ENCODE results near the gene SMYD3.

Gene SMYD3

GRCh38 chr1:246258250-246258649 lies 248.8 kb downstream of the SMYD3 start:
- Histone ChIP-seq H3K36me3 (ENCODE audit: control insufficient read depth in 5 of 5, insufficient read depth in 5 of 5, low read length in 5 of 5) (no peaks in the 10 kb centered on the region), H3K27me3 (ENCODE audit: control insufficient read depth in 5 of 5, insufficient read depth in 4 of 5, low read length in 5 of 5) (no peaks in the 10 kb centered on the region)

GRCh38 chr1:246255773-246256172 lies 251.3 kb downstream of the SMYD3 start:
- no peaks in the 10 kb centered on the region for H3K27me3 ChIP-seq (ENCODE audit: control insufficient read depth in 5 of 5, insufficient read depth in 4 of 5, low read length in 5 of 5)
- peaks cover 0 to 7% (median 3%) of the 10 kb centered on the region in 5 donors for H3K9me3 ChIP-seq (ENCODE audit: control insufficient read depth in 5 of 5, low read length in 5 of 5)
- H3K4me1 ChIP-seq (ENCODE audit: control insufficient read depth in 5 of 5, insufficient read depth in 5 of 5, low read length in 5 of 5) = no peaks in the 10 kb centered on the region
- no peak overlapping the region for H3K27ac ChIP-seq (ENCODE audit: low read depth, low read length)
- H3K4me3 ChIP-seq (ENCODE audit: low read depth in 1 of 5, low read length in 5 of 5) = no peak overlapping the region
- no peaks in the 10 kb centered on the region for H3K36me3 ChIP-seq (ENCODE audit: control insufficient read depth in 5 of 5, insufficient read depth in 5 of 5, low read length in 5 of 5)
- no peak overlapping the region for H3K9ac ChIP-seq (ENCODE audit: low read length in 5 of 5)

More at GRCh38 chr1:246258250-246258649, 248.8 kb downstream of the SMYD3 start:
- no peaks in the 10 kb centered on the region for H3K4me1 ChIP-seq (ENCODE audit: control insufficient read depth in 5 of 5, insufficient read depth in 5 of 5, low read length in 5 of 5)
- no peak overlapping the region for H3K4me3 ChIP-seq (ENCODE audit: low read depth in 1 of 5, low read length in 5 of 5)
- no peak overlapping the region for H3K27ac ChIP-seq (ENCODE audit: low read depth, low read length)
- no peak overlapping the region for H3K9ac ChIP-seq (ENCODE audit: low read length in 5 of 5)
- H3K9me3 ChIP-seq (ENCODE audit: control insufficient read depth in 5 of 5, low read length in 5 of 5) = peaks cover 0 to 7% (median 3%) of the 10 kb centered on the region in 5 donors

GRCh38 chr1:246254854-246255253 lies 252.2 kb downstream of the SMYD3 start:
- Histone ChIP-seq H3K27ac (ENCODE audit: low read depth, low read length) (no peak overlapping the region), H3K9me3 (ENCODE audit: control insufficient read depth in 5 of 5, low read length in 5 of 5) (peaks cover 0 to 7% (median 2%) of the 10 kb centered on the region in 5 donors), H3K4me3 (ENCODE audit: low read depth in 1 of 5, low read length in 5 of 5) (no peak overlapping the region), H3K27me3 (ENCODE audit: control insufficient read depth in 5 of 5, insufficient read depth in 4 of 5, low read length in 5 of 5) (no peaks in the 10 kb centered on the region), H3K36me3 (ENCODE audit: control insufficient read depth in 5 of 5, insufficient read depth in 5 of 5, low read length in 5 of 5) (no peaks in the 10 kb centered on the region), H3K4me1 (ENCODE audit: control insufficient read depth in 5 of 5, insufficient read depth in 5 of 5, low read length in 5 of 5) (no peaks in the 10 kb centered on the region), H3K9ac (ENCODE audit: low read length in 5 of 5) (no peak overlapping the region)

GRCh38 chr1:246246430-246246829 lies 260.6 kb downstream of the SMYD3 start:
- no peak overlapping the region for H3K4me3 ChIP-seq (ENCODE audit: low read depth in 1 of 5, low read length in 5 of 5)
- no peaks in the 10 kb centered on the region for H3K4me1 ChIP-seq (ENCODE audit: control insufficient read depth in 5 of 5, insufficient read depth in 5 of 5, low read length in 5 of 5)
- H3K36me3 ChIP-seq (ENCODE audit: control insufficient read depth in 5 of 5, insufficient read depth in 5 of 5, low read length in 5 of 5) = no peaks in the 10 kb centered on the region
- H3K27me3 ChIP-seq (ENCODE audit: control insufficient read depth in 5 of 5, insufficient read depth in 4 of 5, low read length in 5 of 5) = no peaks in the 10 kb centered on the region
- no peaks in the 10 kb centered on the region for H3K9me3 ChIP-seq (ENCODE audit: control insufficient read depth in 5 of 5, low read length in 5 of 5)
- H3K27ac ChIP-seq (ENCODE audit: low read depth, low read length) = no peak overlapping the region
- H3K9ac ChIP-seq (ENCODE audit: low read length in 5 of 5) = no peak overlapping the region

- H3K9ac ChIP-seq (ENCODE audit: low read length in 5 of 5) = no peak overlapping the region
Observed at GRCh38 chr1:246245541-246245940, 261.5 kb downstream of the SMYD3 start.

GRCh38 chr1:246232126-246232525 lies 275.0 kb downstream of the SMYD3 start:
- H3K4me3 ChIP-seq (ENCODE audit: low read depth in 1 of 5, low read length in 5 of 5) = no peak overlapping the region
- H3K36me3 ChIP-seq (ENCODE audit: control insufficient read depth in 5 of 5, insufficient read depth in 5 of 5, low read length in 5 of 5) = no peaks in the 10 kb centered on the region
- no peaks in the 10 kb centered on the region for H3K27me3 ChIP-seq (ENCODE audit: control insufficient read depth in 5 of 5, insufficient read depth in 4 of 5, low read length in 5 of 5)
- no peaks in the 10 kb centered on the region for H3K4me1 ChIP-seq (ENCODE audit: control insufficient read depth in 5 of 5, insufficient read depth in 5 of 5, low read length in 5 of 5)
- no peak overlapping the region for H3K9ac ChIP-seq (ENCODE audit: low read length in 5 of 5)
- no peak overlapping the region for H3K27ac ChIP-seq (ENCODE audit: low read depth, low read length)
- peaks cover 0 to 3% (median 0%) of the 10 kb centered on the region in 5 donors for H3K9me3 ChIP-seq (ENCODE audit: control insufficient read depth in 5 of 5, low read length in 5 of 5)

More at GRCh38 chr1:246245541-246245940, 261.5 kb downstream of the SMYD3 start:
- no peaks in the 10 kb centered on the region for H3K27me3 ChIP-seq (ENCODE audit: control insufficient read depth in 5 of 5, insufficient read depth in 4 of 5, low read length in 5 of 5)
- H3K4me1 ChIP-seq (ENCODE audit: control insufficient read depth in 5 of 5, insufficient read depth in 5 of 5, low read length in 5 of 5) = no peaks in the 10 kb centered on the region
- H3K36me3 ChIP-seq (ENCODE audit: control insufficient read depth in 5 of 5, insufficient read depth in 5 of 5, low read length in 5 of 5) = no peaks in the 10 kb centered on the region
- no peak overlapping the region for H3K27ac ChIP-seq (ENCODE audit: low read depth, low read length)
- no peaks in the 10 kb centered on the region for H3K9me3 ChIP-seq (ENCODE audit: control insufficient read depth in 5 of 5, low read length in 5 of 5)
- no peak overlapping the region for H3K4me3 ChIP-seq (ENCODE audit: low read depth in 1 of 5, low read length in 5 of 5)

GRCh38 chr1:246226041-246226440 lies 281.0 kb downstream of the SMYD3 start:
- no peaks in the 10 kb centered on the region for H3K9me3 ChIP-seq (ENCODE audit: control insufficient read depth in 5 of 5, low read length in 5 of 5)
- no peaks in the 10 kb centered on the region for H3K27me3 ChIP-seq (ENCODE audit: control insufficient read depth in 5 of 5, insufficient read depth in 4 of 5, low read length in 5 of 5)
- H3K9ac ChIP-seq (ENCODE audit: low read length in 5 of 5) = no peak overlapping the region
- H3K36me3 ChIP-seq (ENCODE audit: control insufficient read depth in 5 of 5, insufficient read depth in 5 of 5, low read length in 5 of 5) = no peaks in the 10 kb centered on the region
- H3K4me1 ChIP-seq (ENCODE audit: control insufficient read depth in 5 of 5, insufficient read depth in 5 of 5, low read length in 5 of 5) = no peaks in the 10 kb centered on the region
- H3K27ac ChIP-seq (ENCODE audit: low read depth, low read length) = no peak overlapping the region
- H3K4me3 ChIP-seq (ENCODE audit: low read depth in 1 of 5, low read length in 5 of 5) = no peak overlapping the region

- H3K36me3 ChIP-seq (ENCODE audit: control insufficient read depth in 5 of 5, insufficient read depth in 5 of 5, low read length in 5 of 5) = no peaks in the 10 kb centered on the region
- H3K4me3 ChIP-seq (ENCODE audit: low read depth in 1 of 5, low read length in 5 of 5) = no peak overlapping the region
- H3K4me1 ChIP-seq (ENCODE audit: control insufficient read depth in 5 of 5, insufficient read depth in 5 of 5, low read length in 5 of 5) = no peaks in the 10 kb centered on the region
- H3K9me3 ChIP-seq (ENCODE audit: control insufficient read depth in 5 of 5, low read length in 5 of 5) = peaks cover 0 to 2% (median 0%) of the 10 kb centered on the region in 5 donors
- H3K9ac ChIP-seq (ENCODE audit: low read length in 5 of 5) = no peak overlapping the region
- H3K27me3 ChIP-seq (ENCODE audit: control insufficient read depth in 5 of 5, insufficient read depth in 4 of 5, low read length in 5 of 5) = no peaks in the 10 kb centered on the region
- H3K27ac ChIP-seq (ENCODE audit: low read depth, low read length) = no peak overlapping the region
Observed at GRCh38 chr1:246221485-246222255, 285.4 kb downstream of the SMYD3 start.

GRCh38 chr1:246220495-246221065 lies 286.5 kb downstream of the SMYD3 start:
- H3K4me3 ChIP-seq (ENCODE audit: low read depth in 1 of 5, low read length in 5 of 5) = no peak overlapping the region
- peaks cover 0 to 2% (median 0%) of the 10 kb centered on the region in 5 donors for H3K9me3 ChIP-seq (ENCODE audit: control insufficient read depth in 5 of 5, low read length in 5 of 5)
- no peak overlapping the region for H3K9ac ChIP-seq (ENCODE audit: low read length in 5 of 5)
- no peak overlapping the region for H3K27ac ChIP-seq (ENCODE audit: low read depth, low read length)
- no peaks in the 10 kb centered on the region for H3K36me3 ChIP-seq (ENCODE audit: control insufficient read depth in 5 of 5, insufficient read depth in 5 of 5, low read length in 5 of 5)
- H3K4me1 ChIP-seq (ENCODE audit: control insufficient read depth in 5 of 5, insufficient read depth in 5 of 5, low read length in 5 of 5) = no peaks in the 10 kb centered on the region
- no peaks in the 10 kb centered on the region for H3K27me3 ChIP-seq (ENCODE audit: control insufficient read depth in 5 of 5, insufficient read depth in 4 of 5, low read length in 5 of 5)

GRCh38 chr1:246219508-246220030 lies 287.5 kb downstream of the SMYD3 start:
- Histone ChIP-seq H3K9ac (ENCODE audit: low read length in 5 of 5) (no peak overlapping the region), H3K36me3 (ENCODE audit: control insufficient read depth in 5 of 5, insufficient read depth in 5 of 5, low read length in 5 of 5) (no peaks in the 10 kb centered on the region), H3K27ac (ENCODE audit: low read depth, low read length) (no peak overlapping the region), H3K27me3 (ENCODE audit: control insufficient read depth in 5 of 5, insufficient read depth in 4 of 5, low read length in 5 of 5) (no peaks in the 10 kb centered on the region), H3K4me3 (ENCODE audit: low read depth in 1 of 5, low read length in 5 of 5) (no peak overlapping the region), H3K9me3 (ENCODE audit: control insufficient read depth in 5 of 5, low read length in 5 of 5) (peaks cover 0 to 2% (median 0%) of the 10 kb centered on the region in 5 donors), H3K4me1 (ENCODE audit: control insufficient read depth in 5 of 5, insufficient read depth in 5 of 5, low read length in 5 of 5) (no peaks in the 10 kb centered on the region)
